K562 (cell line): ENCODE results near the gene PLP2. TPM values are rescaled to one million over a fixed set of nuclear protein-coding genes. Genes with fewer than 3 reads are reported as not detected.

Source experiments
- ARID3B ChIP-seq: fragments of 250-450 bp; sonication (Bioruptor Pico); IDR thresholded peaks from 2 replicates; pipeline ENCODE4 v1.4.0; 2020; ENCODE audit warnings: borderline replicate concordance
- BMI1 ChIP-seq: fragments of 150-350 bp; IDR thresholded peaks from 2 replicates; pipeline ENCODE4 v1.6.1; 2014; ENCODE audit warnings: low read length
- CHD2 ChIP-seq: IDR thresholded peaks from 2 replicates; pipeline ENCODE4 v1.6.1; 2011; ENCODE audit warnings: low read depth, low read length
- CSDE1 ChIP-seq, 2 experiments: fragments of 450-650 bp; IDR thresholded peaks; 2 replicates each; pipeline ENCODE4 v1.6.1; 2016; ENCODE audit warnings: mild to moderate bottlenecking in 1 of 2
- GABPB1 ChIP-seq: sonication (generic); formaldehyde crosslinking; IDR thresholded peaks from 2 replicates; pipeline ENCODE4 v1.8.0; 2022; ENCODE audit warnings: mild to moderate bottlenecking, missing genetic modification reagents
- GTF2B ChIP-seq: IDR thresholded peaks from 2 replicates; pipeline ENCODE4 v1.6.1; 2011; ENCODE audit not compliant: insufficient read length; ENCODE audit errors: extremely low read depth
- HIVEP1 ChIP-seq: fragments of 250-450 bp; sonication (Bioruptor Pico); IDR thresholded peaks from 2 replicates; pipeline ENCODE4 v1.4.0; 2020; ENCODE audit warnings: mild to moderate bottlenecking
- HOXB6 ChIP-seq: fragments of 250-450 bp; sonication (Bioruptor Pico); IDR thresholded peaks from 2 replicates; pipeline ENCODE4 v1.5.1; 2022; ENCODE audit warnings: mild to moderate bottlenecking, borderline replicate concordance
- MXI1 ChIP-seq: IDR thresholded peaks from 2 replicates; pipeline ENCODE4 v1.6.1; 2011; ENCODE audit warnings: low read depth, mild to moderate bottlenecking, improper control_type of control experiment, low read length
- NCOA6 ChIP-seq: fragments of 450-650 bp; IDR thresholded peaks from 2 replicates; pipeline ENCODE4 v1.6.1; 2017; ENCODE audit warnings: mild to moderate bottlenecking
- PYGO2 ChIP-seq: fragments of 450-650 bp; IDR thresholded peaks from 2 replicates; pipeline ENCODE4 v1.6.1; 2016; ENCODE audit warnings: mild to moderate bottlenecking, missing genetic modification characterization, moderate library complexity, missing compliant biosample characterization
- SMAD2 ChIP-seq: fragments of 150-350 bp; IDR thresholded peaks from 2 replicates; pipeline ENCODE4 v1.6.1; 2014; ENCODE audit warnings: low read depth, mild to moderate bottlenecking, low read length
- TRIM24 ChIP-seq, 2 experiments: fragments of 450-650 bp; IDR thresholded peaks; 2 replicates each; pipeline ENCODE4 v1.6.1; 2016
- ZBTB11 ChIP-seq, 3 experiments: fragments of 200-800 bp in 1 of 3; fragments of 250-450 bp in 1 of 3; fragments of 450-650 bp in 1 of 3; sonication (Bioruptor Pico) in 1 of 3; sonication (Bioruptor generic) in 1 of 3; formaldehyde crosslinking in 1 of 3; IDR thresholded peaks; 2 replicates each; pipeline versions ENCODE4 v1.6.1 to v1.8.0; 2016 to 2022; ENCODE audit warnings: mild to moderate bottlenecking in 2 of 3, missing genetic modification characterization in 2 of 3, missing compliant biosample characterization in 1 of 3, moderate library complexity in 1 of 3
- ZFX ChIP-seq: sonication (generic); formaldehyde crosslinking; IDR thresholded peaks from 2 replicates; pipeline ENCODE4 v1.8.0; 2022; ENCODE audit warnings: mild to moderate bottlenecking, missing genetic modification reagents, moderate library complexity
- ZNF175 ChIP-seq: fragments of 200-800 bp; sonication (Bioruptor generic); IDR thresholded peaks from 2 replicates; pipeline ENCODE4 v1.6.1; 2016; ENCODE audit warnings: low read depth, mild to moderate bottlenecking, missing genetic modification characterization, missing compliant biosample characterization
- ZNF282 ChIP-seq: sonication (generic); formaldehyde crosslinking; IDR thresholded peaks from 2 replicates; pipeline ENCODE4 v1.8.1; 2023; ENCODE audit warnings: missing genetic modification reagents
- ZNF507 ChIP-seq: conservative IDR thresholded peaks from 2 replicates; pipeline ENCODE4 v1.6.1; 2017; ENCODE audit warnings: missing genetic modification characterization, missing compliant biosample characterization
- ZNF644 ChIP-seq: fragments of 200-800 bp; sonication (Bioruptor generic); IDR thresholded peaks from 2 replicates; pipeline ENCODE4 v1.6.1; 2016; ENCODE audit warnings: low read depth, missing genetic modification characterization, missing compliant biosample characterization
- ZNF707 ChIP-seq: fragments of 250-450 bp; sonication (Bioruptor Pico); conservative IDR thresholded peaks from 2 replicates; pipeline ENCODE4 v1.8.0; 2022; ENCODE audit warnings: inconsistent platforms, mild to moderate bottlenecking, moderate library complexity
- ZNF780A ChIP-seq: fragments of 250-450 bp; sonication (Bioruptor Pico); IDR thresholded peaks from 2 replicates; pipeline ENCODE4 v1.5.0; 2021; ENCODE audit warnings: mild to moderate bottlenecking
- polyA plus RNA-seq, 8 experiments: library from polyadenylated mRNA; depleted of rRNA in 4 of 8; stranded (reverse) in 5 of 8; unstranded in 3 of 8; fragments of >200 nt; fragmentation: Nextera tagmentation in 2 of 8; fragmentation: Illumina TruSeq in 1 of 8; extraction: Ambion mirVana in 2 of 8; extraction: Trizol in 1 of 8; gene quantifications; 2 replicates each; pipeline versions ENCODE4 v1.2.1 to v1.2.3, GENCODE V29; 2011 to 2014; ENCODE audit warnings: inconsistent platforms in 1 of 8, missing spikeins in 1 of 8
- total RNA-seq, 7 experiments: library from RNA; depleted of rRNA in 6 of 7; stranded (reverse); fragments of >200 nt in 6 of 7; fragmentation: Illumina TruSeq in 2 of 7; extraction: Trizol in 2 of 7; gene quantifications; 2 replicates each; pipeline versions ENCODE4 v1.2.1 to v1.2.3, GENCODE V29; 2011 to 2021; ENCODE audit warnings: low replicate concordance in 1 of 7

PLP2 gene
- total and polyA plus RNA-seq, 9 of the 15 experiments (the other 6 are each of a cell fraction or from before 2014, with no cell fraction given): 34.7 to 236 (median 112) TPM

GRCh38 chrX:49166914-49167739, 4.6 kb upstream of the PLP2 start (continued):
- TF ChIP-seq GTF2B (no peak), ZNF707 (CRISPR knock-in tag) (no peak), ZNF644 (tag) (no peak), GABPB1 (peak; percentile 44; the same call in 1 of the 2 replicates), ZFX (CRISPR knock-in tag) (peak; percentile 59; the same call in 1 of the 2 replicates), ZNF780A (CRISPR knock-in tag) (no peak), HOXB6 (CRISPR knock-in tag) (no peak), NCOA6 (no peak), ZNF175 (peak; percentile 51; the same call in 1 of the 2 replicates), TRIM24 (IDR thresholded peaks at IDR 0.05) (peak; percentile 27 to 70; a peak in 2 of 4 replicates), MXI1 (no peak), CHD2 (no peak), ZNF507 (tag) (no peak), PYGO2 (tag) (no peak), ZNF282 (CRISPR knock-in tag) (no peak), ARID3B (CRISPR knock-in tag) (no peak), SMAD2 (no peak), ZBTB11 (CRISPR knock-in tag; IDR thresholded peaks at IDR 0.05) (peak in 1 of 3 experiments; percentile 52; a peak in 1 of 6 replicates), BMI1 (no peak), HIVEP1 (CRISPR knock-in tag) (no peak), CSDE1 (IDR thresholded peaks at IDR 0.05) (no peak)
